GM19395 (cell line): Measurements from ENCODE around the gene ITPR1.

ENCODE experiments used
- ATAC-seq: cut with Tn5 transposase; IDR thresholded peaks from one replicate; pipeline ENCODE4 v1.9.1; 2021; ENCODE audit warnings: mild to moderate bottlenecking, moderate library complexity; ENCODE audit not compliant: unreplicated experiment

Gene ITPR1

DNA sequence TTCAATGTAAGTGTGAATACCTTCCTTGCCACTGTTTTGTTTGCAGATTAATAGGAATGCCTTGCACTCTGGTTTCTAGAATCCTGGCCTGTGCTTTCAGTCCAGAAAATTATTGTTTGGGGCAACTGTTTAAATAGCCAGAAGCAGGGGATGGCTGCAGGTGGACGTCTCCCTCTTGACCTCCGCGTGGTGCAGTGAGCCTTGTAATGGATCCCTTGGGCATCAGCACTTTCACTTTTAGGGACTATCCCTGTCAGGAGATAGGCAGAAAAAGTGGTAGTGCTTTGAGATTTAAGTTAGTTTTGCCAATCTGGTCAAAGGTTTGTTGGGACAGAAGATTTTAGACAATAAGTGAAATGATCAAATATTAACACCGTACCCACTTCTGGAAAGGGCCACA lies 307.4 kb downstream of the ITPR1 start:
- ATAC-seq: no peak

DNA sequence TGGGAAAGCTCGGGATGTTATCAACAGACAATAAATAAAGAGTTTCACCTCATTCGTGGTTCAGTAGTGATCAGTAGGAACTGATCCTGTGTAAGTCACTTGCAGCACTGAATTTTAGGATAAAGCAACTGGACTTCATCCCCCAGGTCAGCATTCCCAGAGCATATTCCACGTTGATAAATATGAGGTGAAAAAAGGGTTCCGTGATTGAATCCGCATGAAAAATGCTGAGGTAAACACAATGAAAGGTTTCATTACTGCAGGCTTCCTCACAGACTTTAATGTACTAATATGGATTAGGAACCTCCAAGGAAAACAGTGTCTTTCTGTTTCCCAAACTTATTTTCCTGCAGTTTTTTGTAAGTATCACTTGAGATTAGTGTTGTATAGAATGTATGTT lies 308.7 kb downstream of the ITPR1 start:
- no peak for ATAC-seq

DNA sequence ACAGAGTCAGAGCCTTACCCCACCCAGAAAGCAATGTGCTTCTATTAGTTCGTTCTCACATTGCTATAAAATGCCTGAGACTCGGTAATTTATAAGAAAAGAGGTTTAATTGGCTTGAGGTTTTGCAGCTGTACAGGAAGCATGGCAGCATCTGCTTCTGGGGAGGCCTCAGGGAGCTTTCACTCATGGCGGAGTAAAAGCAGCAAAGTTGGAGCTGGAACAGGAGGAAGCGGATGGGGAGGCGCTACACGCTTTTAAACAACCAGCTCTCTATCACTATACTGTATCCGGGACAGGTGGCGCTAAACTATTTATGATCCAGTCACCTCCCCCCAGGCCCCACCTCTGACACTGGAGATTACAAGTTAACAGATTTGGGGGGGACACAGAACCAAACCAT lies 309.8 kb downstream of the ITPR1 start:
- no peak for ATAC-seq

DNA sequence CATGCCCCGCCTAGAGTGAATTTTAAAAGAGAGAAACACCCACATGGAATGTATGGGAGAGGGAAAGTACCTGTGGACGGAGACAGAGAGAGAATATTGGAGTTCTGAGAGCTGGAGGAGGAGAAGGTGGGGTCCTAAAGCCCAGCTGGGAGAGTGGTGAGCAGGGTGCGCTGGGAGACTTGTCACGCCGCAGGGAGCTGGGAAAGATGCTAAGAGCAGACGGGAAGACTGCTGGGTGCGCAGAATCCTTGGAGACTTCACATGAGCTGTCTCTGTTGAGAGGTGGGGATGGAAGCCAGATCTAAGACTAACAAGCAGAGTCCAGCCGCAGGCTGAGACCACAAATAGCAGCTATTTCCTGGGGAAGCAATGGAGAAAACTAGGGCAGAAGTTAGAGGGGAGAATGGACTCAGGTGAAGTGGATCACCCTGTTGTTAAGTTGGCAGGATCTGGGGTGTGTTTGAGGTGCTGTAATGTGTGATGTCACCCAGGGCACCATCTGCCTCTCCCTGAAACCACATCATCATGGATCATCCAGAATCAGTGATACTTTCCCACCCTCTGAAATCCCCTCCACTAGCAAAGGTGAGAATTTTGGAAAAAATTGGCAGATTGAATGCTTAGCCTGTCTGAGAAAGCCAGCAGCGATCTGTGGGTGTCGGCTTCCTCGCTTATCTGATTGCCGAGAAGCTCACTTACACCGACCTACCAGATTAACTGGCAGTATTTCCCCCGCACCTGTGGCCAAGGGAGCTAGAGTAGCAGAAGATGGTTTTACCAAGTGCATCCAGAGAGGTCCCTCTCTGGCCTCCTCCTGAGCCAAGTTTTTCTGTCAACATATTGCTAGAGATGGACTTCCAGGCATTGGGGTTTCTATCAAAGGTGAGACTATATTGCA lies 311.3 kb downstream of the ITPR1 start:
- ATAC-seq: no peak

DNA sequence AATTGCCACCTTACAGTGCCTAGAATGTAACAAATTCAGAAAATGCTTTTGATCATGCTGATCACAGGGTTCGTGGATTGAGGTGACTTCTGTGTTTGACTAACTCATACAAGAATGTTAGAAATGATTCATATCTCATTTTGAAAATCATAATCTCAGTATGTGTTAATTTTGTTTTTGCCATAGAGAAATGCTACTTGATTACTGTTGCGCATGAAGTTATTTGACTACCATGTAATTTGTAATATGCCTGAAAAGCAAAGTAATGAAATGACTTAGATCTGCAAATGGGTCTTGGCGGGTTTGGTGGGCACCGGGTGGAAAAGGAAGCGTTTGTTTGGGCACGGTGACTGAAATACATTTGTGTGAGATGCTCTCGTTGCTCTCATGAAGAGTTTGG lies 312.5 kb downstream of the ITPR1 start:
- ATAC-seq: no peak

DNA sequence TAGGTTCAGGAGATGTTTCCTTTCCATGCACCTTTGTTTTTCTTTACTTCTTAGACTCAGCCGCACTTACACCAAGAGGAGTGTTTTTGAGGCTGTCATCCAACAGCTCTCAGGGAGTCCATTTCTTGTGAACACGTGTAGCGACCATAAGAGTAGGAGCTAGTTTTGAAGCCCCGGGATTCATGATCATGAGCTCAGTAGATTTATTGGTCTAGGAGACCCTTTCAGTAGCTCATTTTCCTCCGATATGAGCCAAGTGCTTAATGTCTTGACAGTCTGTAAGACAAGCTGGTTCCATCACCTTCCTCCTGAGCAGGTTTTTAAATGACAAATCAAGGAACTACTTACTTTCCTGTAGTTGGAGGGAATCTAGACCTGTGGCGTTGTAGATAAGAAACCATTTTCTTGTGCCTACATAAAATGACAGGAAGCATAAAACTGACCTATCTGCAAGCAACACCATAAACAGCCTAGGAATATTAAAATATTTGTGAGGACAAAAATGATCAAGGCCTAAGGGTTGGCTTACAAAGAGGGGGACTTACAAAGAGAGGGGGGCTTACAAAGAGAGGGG lies 313.5 kb downstream of the ITPR1 start:
- no peak for ATAC-seq

DNA sequence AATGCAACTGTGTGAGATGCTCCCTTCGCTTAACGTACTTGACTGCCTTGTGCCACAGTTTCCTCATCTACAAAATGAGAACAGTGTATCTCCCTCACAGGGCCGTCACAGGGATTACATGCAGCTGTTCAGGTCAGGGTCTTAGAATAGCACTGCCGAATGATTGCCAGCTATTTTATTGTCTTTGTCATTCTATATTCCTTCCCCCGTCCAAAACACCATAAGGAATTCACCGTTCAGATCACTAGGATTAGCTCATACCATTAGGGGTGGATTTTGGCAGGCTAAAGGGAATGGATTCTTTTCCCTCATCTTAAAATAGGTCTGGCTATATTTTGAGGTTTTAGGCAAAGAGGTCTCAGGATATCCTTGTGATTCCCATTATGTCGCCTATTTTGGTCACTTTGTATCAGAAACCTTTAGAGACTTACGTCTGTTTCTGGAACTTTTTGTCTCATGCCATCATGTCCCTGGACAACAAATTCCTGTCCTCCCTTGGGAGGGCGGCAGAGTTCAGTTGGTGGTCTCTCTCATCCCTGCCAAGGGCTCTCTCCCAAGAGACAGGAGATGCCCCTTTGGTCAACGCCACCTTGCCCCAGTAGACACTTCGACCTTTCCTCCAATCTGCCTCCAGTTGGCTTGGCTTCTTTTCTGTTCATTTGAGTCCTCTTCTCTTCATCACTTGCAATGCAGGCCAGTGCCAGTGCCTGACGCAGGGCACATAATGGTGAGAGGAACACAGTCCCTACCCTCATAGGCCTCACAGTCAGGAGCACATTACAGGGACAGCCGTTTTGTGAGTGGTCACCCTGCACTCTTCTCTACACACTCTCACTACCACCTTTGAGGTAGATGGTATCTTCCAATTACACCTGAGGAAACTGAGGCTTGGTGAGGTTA lies 314.5 kb downstream of the ITPR1 start:
- no peak for ATAC-seq

DNA sequence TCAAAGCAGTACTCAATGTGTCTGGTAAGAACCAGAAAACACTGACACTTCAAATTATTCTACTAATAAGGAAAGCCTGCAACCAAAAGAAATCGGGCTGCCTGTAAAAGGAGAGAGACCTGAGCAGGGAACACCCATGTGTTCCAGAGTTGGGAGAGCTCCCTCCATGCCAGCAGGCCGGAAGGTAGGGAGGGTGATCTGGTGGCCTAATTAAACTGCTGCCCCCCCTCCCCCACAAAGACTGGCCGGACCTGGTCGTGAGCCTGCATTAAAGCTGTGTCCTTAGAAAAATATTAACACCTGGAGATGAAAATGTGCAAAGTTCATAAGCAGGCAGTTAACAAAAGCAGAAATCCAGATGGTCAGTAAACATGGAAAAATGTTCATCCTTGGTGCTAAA lies 315.5 kb downstream of the ITPR1 start:
- ATAC-seq: no peak

DNA sequence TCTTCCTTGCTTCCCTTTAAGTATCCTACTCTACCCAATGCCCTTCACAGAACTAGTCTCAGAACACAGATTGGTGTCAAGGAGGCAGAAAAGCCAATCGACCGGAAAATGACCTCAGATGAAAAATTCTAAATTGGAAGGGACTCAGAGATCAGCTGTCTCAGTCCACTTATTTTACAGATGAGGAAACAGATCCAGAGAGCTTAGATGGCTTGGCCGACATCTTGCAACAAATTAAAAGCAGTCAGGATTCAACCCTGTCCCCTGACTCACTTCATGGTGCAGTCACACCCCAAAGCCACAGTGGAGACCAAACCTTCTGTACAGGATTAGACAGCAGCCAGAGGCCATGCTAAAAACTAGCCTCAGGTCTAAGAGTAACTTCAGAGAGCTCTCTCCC lies 316.8 kb downstream of the ITPR1 start:
- ATAC-seq: no peak

DNA sequence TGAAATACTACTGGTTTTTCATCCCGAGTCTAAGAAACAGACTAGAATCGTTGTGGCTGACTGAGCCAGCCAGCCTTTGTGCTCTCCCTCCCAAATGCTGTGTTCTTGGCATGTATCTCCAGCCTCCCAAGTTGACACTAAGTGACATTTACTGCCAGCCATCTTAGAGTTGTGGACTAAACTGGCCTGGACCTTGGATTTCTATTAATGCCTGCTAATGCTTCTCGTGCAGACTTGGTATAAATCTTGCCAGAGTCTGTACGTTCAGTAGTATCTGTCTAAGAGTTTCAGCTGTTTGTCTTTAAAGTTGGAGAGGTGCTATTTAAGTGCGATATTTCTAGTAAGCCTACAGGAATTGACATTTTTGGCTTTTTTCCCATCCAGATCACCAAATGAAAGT lies 319.4 kb downstream of the ITPR1 start:
- ATAC-seq: no peak

DNA sequence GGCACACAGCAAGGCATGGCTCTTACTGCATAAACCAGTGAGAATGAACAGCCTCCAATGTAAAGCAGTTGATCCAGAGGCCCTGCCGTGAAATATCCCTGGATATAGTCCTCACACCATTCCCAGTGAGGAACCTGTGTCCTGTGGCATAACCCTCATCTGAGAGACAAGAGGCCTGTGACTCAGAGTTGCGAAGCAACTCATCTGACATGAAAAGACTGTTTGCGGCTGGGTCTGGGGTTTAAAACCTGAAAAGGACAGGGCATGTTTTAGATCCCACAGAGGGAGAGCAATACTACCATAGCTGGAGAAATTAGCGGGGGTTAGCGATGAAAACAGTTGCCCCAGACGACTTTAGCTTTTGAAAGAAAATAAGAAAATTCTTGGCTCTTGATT lies 320.8 kb downstream of the ITPR1 start:
- no peak for ATAC-seq

DNA sequence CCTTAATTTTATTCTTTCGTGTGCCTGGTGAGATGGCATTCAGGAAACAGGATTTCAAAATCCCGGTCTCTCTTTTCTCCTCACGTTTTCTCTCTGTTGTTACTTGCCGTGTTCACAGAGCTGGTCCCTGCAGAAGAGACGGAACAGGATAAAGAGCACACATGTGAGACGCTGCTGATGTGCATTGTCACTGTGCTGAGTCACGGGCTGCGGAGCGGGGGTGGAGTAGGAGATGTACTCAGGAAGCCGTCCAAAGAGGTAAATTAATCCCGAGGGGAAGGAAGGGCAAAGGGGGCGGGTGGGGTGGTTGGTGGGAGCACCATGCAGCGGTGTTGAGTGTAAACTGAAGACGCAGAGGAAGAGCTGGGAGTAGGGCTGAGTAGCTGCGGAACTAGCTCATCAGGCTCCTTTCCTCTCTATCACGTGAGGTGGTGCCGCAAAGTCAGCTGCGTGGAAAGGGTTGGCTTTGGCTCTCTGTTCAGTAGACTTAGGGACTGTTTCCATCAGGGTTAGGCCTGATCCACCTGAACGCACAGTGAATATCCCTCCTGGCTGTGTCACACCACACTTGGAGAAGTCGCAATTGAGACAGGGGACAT lies 321.3 kb downstream of the ITPR1 start:
- ATAC-seq: no peak

DNA sequence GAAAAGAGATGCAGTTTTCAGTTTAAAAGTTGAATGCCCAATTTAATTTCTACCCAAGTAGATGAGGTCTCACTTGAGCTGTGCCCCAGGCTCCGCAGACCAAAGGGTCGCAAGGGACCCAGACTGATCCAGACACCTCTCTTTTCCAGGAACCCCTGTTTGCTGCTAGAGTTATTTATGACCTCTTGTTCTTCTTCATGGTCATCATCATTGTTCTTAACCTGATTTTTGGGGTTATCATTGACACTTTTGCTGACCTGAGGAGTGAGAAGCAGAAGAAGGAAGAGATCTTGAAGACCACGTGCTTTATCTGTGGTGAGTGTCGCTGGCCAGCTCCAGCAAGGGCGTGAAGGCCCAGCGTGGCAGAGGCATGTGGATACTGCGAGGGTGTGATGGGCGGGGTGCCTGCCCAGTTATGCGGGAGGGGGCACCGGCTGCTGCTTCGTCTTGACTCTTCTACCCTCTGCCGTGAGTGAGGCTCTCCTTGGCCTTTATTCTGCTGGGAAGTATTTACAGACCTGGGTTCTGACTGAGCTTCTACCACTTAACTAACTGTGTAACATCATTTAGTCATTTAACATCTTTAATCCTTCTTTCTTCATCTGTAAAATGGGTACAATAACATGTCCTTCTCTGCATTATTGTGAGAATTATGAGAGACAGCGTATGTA lies 321.9 kb downstream of the ITPR1 start:
- ATAC-seq: no peak

DNA sequence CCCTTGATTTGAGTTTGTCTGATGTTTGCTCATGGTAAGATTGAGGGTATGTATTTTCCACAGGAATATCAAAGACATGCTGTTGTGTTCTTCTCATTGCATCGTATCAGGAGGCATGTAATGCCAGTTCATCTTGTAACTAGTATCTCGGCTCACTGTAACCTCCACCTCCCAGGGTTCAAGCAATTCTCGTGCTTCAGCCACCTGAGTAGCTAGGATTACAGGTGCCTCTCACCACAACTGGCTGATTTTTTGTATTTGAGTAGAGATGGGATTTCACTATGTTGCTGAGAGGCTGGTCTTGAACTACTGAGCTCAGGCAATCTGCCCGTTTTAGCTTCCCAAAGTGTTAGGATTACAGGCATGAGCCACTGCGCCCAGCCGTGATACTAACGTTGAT lies 323.2 kb downstream of the ITPR1 start:
- ATAC-seq: no peak

DNA sequence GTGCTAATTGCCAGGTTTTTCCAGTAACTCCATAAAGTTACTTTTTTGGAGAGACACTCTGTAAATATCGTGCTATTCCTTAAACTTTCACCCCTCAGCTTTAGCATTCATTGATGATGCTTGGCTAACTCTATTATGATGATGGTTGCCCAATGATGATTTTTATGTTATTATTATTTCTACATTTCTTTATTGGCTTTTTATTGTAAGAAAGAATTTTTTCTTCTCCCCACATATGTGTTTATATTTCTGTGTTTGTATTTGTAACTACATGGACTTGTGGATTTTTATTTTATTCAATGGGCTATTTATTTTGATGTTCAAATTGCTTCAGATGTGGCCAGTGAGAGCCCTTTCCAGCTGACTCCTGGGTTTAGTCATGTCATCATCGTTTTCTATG lies 323.6 kb downstream of the ITPR1 start:
- no peak for ATAC-seq

DNA sequence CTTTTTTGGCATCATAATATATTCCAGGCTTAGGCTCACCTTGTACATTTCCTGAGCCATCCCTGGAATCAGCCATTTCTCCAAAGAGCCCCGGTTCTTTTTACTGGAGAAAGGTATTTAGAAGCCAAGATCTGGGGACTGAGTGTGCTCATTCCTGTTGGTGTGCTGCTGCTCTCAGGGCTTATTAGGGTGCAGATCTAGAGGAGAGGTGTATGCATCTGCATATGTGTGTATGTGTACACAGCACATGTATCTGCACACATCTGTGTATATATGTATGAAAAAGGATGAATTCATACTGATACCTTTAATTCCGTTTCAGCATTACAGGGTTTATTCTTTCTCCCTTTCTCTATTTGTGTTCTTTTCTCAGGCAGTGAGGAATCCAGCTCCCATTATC lies 324.0 kb downstream of the ITPR1 start:
- ATAC-seq: no peak

DNA sequence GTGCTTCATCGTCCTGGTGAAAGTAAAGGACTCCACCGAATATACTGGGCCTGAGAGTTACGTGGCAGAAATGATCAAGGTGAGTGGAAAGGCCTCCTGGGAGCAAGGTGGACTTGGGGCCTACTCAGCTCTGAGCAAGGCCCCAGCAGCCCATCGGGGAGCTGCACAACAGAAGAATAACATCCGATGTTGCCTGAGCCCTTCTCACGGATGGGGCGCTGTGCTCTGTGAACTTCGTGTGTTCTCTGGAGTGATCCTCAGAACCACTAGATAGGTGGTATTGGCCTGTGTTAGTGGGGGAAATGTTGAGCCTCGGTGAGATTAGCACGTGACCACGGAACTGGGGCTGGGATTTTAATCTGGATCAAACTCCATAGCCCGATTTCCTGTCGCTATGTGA lies 325.0 kb downstream of the ITPR1 start:
- no peak for ATAC-seq

DNA sequence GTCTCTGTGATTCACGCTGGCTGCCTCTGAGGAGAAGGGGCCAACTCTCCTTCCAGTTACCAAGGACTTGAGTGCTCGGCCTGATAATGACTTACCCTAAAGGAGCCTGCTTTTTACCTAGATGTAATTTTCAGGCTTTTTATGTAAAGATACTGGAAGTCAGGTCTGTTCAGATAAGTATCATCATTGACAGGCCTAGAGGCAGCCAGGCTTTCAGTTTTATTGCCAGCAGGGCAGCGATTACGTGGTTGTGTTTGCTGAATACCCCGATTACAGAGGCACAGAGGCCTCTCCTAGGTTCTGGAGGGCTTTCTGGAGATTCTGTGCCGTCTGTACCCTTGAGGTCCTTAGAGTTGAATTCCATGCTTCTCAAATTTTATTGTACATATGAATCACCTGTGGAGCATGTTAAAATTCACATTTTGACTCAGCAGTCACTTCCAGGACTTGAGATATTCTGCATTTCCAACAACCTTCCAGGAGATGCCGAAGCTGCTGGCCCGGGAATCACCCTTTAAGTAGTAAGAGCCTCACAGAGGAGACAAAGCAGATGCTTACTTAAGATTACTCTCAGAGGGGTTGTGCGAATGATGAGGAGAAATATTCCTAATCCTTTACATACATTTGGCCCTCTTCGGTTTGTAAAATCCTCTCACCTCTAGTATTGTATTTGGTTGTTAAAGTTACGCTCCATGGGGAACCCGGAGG lies 326.0 kb downstream of the ITPR1 start:
- ATAC-seq: no peak

DNA sequence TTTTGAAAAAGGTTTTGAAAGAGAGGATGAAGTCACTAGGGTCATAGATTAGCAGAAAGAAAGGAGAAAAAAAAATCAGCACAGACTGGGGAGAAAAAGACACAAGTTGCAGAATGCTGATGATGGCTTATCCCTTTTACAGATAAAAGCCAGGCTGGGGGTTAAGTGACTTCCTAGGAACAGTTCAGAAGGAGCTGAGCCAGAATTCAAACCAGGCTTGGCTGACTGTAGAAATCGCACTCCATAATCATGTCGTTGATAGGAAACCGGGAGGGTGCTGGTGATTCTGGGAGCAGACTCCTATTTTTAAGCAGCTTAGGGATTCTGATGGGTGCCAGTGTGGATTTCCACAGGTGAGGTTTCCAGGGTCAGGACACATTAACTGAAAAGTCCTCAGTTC lies 326.6 kb downstream of the ITPR1 start:
- no peak for ATAC-seq
